ENCODE results near the gene TMCC3.
"Not testable (repeated sequence)": the region's sequence is repeated elsewhere in the genome, so short reads cannot be mapped to it uniquely, and the experiment has no call there.

TMCC3 gene

DNA sequence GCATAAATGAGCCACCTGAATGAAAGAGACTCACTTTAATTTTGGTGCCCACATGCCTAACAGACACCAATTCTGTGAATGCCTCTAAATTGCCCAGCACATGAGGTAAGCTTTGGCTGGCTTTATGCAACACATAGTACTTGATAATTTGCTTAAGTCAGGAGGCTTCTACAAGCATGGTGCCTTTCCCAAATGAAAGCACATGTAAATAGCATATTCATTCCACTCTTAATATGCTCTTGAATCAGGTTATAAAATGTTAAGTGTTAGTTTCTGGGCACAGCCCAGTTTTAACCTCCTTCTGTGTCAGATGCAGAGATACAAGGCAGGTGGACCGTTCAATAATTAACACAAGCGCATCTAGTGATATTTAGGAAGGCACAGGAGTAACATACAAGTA is 15.6 kb downstream of the TMCC3 start:
- no peak for DNase-seq (ENCODE audit: low spot score)

DNA sequence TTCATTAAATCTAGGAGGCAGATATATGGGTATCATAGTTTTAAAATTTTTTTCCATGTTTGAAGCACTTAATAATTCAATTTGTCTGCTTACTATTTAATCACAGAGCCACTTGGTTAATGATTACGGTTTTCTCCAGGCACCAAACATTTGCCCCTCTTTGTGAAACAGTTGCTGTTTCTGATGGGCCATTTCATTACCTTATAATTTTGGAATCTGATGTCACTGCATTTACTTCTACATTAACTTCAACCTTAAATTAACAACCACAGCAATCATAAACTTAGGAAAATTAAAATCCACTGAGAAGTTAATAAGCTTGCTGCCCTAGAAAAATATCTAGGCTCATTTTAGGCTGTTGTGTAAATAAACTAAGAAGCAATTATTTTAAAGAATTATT is 17.0 kb downstream of the TMCC3 start:
- DNase-seq (ENCODE audit: low spot score) = no peak

DNA sequence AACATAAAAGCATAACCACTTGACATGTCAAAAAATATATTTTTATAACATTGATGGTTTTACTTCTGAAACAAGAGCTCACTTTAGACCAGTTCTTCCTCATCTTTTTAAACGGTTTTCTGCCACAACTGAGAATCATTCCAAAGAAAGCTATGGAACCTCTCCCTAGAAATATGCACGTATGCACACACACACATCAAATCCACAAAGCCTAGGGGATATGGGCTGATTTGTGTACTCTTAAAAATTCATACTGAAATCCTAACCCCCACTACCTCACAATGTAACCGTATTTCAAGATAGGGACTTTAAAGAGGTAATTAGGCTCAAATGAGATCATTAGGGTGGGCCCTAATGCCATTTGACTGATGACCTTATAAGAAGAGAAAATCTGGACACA is 19.3 kb downstream of the TMCC3 start:
- no peak for DNase-seq (ENCODE audit: low spot score)

DNA sequence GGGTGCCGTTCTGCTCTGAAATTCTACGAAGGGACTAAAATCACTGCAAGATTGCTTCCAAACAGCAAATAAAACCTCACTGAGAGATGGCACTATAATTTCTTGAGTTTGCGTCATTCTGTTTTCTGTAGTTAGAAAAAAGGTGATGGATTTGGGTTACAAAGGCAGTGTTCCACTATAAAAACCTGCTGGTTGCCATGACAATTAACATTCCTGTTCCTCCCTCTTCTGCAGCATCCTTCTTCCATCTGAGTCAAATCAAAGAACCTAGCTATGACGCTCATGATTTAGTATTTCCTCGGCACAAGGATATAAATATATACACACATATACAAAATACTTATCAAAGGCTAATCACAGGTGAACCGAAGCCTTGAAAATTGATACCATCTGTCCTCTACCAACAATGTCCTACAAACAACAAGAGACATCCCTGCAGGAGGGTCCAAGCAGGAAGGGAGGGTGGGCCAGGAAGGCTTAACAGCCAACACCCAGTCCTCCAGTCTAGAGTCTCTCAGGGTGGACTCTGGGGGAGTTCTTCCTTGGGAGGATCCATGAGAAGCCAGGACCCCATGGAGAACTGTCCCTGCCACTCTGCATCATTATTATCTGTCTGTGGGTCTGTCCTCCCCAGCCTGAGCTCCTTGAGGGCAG is 21.4 kb downstream of the TMCC3 start:
- no peak for DNase-seq (ENCODE audit: low spot score)

DNA sequence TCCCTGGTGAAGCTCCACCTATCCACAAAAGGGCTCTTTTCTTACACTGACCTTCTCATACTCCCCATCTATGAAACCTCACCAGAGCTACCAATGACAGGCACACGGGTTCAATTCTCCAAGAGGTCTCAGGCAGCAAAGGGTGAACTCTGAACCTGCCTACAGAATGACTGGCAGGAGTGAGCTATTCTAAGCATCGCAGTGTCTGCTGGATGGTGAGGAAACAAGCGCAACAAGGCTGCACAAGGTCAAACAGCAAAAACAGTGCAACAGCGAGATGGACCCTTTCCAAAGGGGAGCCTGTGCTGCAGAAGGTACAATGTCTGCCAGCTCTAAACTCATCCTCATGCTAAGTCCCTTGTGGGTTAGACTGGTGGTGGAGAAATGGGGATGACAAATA is 22.0 kb downstream of the TMCC3 start:
- DNase-seq (ENCODE audit: low spot score) = no peak

DNA sequence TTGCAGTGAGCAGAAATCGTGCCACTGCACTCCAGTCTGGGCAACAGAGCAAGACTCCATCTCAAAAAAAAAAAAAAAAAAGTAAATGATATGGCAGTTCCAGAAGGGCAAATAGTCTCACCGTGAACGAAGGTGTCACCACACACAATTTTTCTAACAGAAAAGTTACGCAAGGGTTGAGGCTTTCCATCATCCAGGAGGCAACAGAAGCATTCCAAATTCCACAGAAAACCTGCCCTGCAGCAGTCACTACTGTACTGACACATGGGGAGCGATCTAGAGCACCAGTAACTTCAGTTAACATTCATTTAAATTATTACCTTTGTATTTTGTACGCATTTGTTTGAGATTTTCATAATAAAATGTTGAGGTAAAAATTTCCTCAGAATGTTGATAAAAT is 24.8 kb downstream of the TMCC3 start:
- no peak for DNase-seq (ENCODE audit: low spot score)

DNA sequence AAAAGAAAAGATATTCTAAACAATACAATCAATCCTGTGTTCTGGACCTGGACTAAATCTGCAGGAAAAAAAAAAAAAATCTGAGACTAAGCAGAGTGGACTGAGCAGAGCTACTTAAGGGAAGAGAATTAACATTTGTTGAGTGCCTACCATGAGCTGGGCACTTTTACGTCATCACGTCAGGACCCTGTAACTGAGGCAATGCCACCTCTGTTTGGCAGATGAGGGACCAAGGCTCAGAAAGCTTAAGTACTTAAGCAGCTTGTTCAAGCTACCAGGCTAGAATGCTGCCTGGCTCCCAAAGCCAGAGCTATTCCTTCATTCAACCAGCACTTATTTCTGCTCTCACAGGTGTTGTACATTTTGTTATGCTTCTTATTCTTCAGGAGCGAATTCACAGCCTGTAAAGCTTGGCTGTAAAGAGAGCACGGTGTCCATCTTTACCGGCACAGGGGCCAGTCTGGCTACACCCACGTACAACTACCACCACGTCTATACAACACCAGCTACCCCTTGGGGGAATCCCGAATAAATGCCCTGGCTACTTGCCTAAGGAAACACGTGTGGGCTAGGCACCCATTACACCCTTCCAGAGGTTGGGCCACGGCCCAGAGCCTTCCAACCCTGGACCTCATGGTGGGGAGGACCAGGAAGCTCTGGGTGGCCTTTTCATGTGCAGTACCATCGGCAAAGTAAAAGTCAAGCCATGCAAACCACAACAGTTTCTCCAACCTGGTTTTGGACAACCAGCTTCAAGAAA is 27.0 kb downstream of the TMCC3 start:
- DNase-seq (ENCODE audit: low spot score) = no peak

DNA sequence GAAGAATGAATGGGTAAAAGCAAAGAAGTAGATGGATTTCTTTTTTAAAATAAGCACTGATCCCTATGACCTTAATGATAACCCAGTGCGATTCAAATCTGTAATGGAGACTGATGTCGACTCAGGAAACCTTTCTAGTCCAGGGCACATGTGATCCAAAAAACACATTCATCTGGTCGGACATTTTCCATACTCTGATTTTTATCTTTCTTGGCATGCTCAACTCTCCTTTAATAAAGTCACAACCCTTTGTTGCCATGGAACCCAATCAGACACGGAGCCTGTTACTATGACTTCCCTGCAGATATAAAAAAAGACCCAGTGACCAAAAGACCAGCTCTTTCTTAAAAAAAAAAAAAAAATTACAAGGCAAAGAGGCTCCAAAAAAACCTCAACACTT is 27.9 kb downstream of the TMCC3 start:
- DNase-seq (ENCODE audit: low spot score) = no peak

DNA sequence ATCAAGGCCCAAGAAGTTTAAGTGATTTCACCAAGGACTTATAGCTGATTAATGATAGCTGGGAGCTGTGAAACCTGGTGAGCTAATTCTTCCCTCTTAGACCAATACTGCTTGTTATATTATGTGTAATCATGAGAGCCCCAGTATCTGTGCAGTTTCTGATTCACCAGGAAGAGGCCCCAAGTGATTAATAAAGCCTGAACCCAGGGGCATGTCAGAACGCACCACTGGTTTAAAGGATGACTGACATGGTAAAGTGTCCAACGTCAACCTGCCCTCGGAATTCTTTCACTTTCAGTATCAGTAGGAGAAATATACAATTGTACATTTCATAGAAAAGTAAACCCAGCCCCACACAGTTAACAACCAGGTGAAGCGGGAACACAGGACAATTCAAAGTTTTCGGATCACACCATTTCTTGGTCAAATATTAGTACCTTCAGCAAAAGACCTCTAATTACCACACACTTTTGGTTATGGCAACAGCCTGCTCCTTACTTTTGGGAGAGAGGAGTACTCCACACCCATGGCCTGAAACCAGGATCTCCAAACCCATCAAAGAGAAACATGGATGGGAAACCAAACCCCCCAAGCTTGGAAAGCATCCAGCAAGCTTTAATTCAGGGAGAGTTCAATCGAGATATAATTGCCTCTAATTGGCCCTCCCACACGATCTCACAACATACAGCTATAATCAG is 28.5 kb downstream of the TMCC3 start:
- peak; percentile 19 for DNase-seq (ENCODE audit: low spot score)

DNA sequence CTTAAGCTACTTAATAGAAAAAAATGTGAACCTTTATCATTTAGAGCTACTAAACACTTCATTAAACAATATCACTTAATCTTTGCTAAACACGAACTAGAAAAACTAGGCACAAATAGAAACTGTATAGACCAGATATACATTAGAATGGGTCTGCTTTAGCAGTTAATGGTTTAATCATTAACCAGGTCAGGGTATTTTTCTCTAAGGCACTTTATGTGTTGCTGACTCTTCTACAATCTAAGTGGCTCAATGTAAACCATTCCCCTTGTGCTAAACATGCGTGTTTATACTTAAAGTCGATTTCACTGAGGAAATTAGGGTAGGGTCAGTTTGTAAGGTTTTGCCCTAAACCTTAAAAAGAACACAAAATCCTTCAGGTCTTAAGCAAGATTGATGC is 29.7 kb downstream of the TMCC3 start:
- DNase-seq (ENCODE audit: low spot score) = no peak

DNA sequence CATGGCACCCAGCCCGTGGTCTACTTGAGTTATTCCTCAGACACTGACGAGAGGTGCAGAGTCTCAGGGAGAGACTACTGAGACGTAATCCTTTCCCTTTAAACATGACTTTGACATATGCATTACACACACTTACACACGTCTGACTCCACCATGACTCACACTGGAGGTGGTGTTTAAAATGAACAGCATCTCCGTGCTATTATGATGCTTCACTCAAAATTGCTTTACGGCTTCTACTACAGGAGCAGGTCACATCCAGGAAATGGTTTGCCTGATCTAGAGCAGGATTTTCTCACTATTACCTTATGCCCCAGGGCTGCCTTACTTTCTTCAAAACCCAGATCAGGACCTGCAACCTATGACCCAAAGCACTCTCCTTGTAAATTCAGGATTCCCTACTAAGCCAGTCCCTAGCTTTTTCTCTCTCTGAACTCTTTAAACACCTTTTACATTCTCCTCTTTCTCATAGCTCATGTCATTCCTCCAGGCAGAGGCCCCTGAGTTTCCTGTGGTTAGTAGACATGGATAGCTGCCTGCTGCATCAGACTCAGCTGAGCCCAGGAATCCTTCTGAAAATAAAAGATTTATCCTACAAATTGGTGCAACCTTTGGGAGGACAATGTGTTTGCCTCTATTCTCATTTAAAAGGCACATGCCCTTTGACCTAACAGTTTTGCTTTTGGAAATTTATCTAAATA is 31.2 kb downstream of the TMCC3 start:
- DNase-seq (ENCODE audit: low spot score) = no peak

DNA sequence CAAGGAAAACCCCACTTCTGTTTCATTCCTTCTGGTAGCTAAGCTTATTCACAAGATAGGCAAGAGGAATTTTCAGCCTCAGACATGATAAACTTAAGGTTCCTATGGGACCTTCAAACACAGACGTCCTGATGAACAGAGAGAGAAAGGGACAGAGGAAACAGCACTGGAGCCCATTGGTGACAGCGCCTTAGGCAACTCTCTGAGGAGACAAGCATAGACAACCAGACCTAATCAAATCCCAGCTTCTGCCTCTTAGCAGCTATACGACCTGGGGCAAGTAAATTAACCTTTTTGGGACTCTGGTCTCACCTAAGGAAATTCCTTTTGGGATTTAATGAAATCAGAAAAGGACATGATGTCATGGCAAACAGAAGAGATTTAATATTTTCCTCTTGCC is 33.3 kb downstream of the TMCC3 start:
- no peak for DNase-seq (ENCODE audit: low spot score)

DNA sequence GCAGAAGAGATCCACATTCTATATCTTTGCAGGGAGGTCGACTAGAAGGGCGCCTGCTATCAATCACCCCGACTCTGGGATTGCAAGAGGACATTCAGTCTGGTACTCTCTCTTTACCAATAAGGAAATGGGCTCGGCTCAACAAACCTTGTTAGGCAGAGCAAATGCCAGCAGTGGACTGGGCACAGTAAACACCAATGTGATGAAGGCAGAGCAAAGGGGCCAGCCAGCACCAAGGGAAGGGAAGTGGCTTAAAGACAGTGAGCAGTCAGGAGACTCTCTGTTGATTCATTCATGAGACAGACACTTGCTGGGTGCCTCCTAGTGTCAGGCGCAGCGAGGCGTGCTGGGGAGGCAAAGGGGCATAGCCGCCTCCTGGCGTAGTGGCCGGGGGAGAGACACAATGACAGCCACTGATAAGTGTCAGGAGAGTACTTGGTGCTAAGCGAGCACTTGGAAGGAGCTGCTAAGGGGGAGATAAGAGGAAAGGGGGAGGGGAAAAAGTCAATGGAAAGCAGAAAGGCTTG is 34.1 kb downstream of the TMCC3 start:
- DNase-seq (ENCODE audit: low spot score) = no peak

DNA sequence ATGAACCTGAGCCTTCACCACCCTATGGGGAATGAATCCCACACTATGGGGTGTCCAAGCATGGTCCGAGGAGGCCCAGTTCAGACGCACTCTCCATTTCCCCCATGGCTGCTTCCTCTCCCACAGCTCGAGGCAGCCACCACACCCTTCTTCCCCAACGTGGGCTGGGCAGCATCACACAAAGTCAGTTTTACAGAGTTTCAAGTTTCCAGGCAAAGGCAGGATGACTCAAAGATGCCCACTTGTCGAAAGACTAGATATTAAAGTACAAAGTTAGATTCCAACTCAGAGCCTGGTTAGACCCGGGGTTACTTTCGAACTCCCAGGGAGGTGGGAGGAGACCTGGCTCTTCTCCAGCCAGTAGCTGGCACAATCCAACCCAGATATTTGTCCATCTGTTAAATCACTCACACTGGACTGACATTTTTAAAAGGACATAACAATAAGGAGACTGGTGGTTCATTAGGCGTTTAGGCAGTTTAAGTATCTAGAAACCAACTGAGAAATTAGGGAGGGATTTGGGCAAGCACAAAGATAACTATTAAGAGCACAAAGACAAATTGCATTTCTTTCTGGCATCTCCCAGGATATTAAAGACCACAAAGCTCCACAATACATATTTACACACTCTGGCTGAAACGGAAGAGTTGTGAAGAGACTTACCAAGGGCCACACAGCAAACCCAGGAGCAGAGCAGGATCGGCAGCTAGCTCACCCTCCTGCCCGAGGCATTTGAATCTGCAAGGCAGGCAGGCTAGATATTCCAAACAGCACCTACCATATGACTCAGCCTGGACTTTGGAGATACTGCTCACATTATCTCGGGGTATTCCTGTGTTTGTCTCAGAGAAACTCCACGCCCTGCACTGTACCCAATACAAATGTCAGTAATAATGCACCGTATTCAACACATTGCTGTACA is 34.8 kb downstream of the TMCC3 start:
- no peak for DNase-seq (ENCODE audit: low spot score)

DNA sequence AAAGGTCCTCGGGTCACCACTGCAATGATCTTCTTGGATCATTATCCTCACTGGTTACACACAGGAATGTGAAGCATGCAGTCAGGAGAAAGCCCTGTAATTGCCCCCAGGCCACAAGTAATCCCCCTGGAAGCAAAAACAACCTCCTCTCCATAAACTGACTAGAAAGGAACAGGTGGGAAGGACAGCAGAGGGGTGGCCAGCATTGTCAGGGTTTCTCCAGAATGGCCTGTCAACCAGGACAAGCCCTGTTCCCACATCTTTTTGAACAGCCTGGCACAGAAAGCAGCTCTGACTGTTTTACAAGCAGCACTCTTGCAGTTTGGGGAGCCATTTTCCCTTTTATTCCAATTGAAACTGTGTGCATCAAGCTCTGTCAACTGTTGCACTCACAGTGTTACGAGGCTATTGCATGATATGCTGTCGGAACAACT is 36.1 kb downstream of the TMCC3 start:
- DNase-seq (ENCODE audit: low spot score) = no peak

DNA sequence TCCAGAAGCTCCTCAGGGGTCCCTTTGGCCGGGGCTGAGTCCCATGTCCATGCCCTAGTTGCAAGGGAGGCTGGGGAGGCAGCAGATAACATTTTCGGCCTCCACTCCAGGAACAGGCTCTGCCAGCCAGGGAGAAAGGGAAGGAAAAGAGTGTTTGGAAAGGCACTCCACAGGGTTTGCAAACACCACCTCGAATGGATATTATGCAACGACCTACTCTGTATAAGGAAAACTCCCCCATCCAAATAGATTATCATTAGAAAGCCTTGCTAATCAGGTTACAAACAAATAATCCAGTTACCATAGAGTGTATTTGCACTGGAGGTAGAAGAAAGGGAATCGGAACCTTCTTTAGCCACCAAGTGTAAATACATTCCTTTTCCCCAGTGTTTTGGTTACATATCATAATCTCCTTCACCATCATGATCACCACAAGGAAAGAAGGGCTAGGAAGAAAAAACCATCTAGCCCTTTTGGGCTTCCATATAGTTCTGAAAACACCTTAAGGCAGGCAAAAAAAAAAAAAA is 40.4 kb downstream of the TMCC3 start:
- DNase-seq (ENCODE audit: low spot score) = no peak

DNA sequence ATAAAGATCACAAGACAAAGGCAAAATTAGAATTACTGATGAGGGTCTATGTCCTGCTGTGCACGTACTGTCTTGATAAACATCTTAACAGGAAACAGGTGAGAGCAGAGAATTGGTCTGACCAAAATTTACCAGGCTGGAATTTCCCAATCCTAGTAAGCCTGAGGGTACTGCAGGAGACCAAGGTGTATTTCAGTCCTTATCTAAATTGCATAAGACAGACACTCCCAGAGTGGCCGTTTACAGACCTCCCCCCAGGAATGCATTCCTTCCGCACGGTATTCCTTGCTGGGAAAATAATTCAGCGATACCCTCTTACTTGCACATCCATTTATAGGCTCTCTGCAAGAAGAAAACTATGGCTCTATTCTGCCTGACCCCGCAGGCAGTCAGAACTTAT is 43.5 kb downstream of the TMCC3 start:
- not testable (repeated sequence) for DNase-seq (ENCODE audit: low spot score)

DNA sequence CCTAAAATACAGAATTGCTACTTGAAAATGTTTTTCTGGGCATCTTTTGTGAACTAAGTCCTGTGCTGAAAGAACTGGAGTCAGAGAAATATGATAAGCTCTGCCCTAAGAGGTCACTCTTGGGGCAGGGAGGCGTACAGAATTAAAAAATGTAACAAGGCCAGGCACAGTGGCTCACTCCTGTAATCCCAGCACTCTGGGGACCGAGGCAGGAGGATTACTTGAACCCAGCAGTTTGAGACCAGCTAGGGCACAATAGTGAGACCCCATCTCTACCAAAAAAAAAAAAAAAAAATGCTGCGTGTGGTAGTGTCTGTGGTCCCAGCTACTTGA is 46.0 kb downstream of the TMCC3 start:
- no peak for DNase-seq (ENCODE audit: low spot score)

DNA sequence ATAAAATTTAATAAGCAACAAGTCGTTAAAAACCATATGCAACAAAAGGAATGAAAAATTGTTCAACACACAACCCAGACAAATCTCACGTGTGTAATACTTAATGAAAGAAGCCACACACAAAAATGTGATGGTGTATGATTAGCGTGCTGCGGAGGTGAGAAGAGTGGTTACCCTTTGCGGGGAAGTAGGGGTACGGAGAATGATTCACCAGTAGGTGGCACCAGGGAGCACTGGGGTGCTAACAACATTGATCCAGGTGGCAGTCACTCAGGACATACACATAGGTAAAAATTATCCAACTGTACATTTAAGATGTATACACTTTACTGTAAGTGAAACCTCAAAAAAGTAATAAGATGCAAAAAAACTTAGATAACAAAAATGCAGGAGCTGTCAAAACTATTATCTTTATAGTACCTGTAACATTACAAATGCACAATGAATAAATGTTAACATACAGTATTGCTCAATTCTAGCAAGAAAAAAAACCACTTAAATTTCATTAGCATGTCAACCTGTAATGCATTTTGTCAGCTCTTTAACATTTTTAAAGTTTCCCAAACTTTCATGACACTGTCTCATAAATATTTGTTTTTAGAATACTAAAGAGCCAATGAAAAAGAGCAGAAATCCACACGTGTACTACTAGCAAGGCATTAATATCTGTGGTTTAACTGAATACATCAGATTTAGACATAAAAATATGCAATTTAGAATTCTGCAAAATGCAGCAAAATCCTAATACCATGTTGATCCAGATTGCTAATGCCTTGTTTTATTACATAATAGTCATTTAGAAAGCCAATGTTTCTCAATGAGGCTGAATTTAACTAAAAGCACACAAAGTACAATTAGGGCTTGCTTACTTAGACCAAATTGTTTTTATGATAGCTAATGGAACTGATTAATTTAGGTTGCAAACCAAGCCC is 46.7 kb downstream of the TMCC3 start:
- peak; percentile 36 for DNase-seq (ENCODE audit: low spot score)

DNA sequence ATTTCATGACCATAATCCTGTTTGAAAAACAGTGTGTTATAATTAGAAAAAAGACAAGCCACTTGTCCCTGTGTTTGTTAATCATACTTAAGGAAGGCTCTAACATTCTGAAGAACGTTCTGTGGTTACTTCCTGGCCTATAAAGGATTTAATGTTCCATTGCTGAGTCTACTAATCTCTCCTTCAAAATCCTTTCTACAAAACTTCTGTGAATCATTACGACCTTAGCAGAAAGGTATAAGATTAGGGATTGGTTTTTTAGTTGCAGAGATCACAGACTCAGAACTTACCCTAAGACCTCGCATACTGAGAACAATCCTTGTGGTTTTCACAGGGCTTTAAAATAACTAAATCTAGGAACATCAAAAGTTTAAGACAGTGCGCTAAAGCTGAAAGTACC is 48.3 kb downstream of the TMCC3 start:
- DNase-seq (ENCODE audit: low spot score) = no peak

Data from CD4-positive, alpha-beta T cell treated with Interleukin-6 at 100 ng/mL for 8 hours (primary cell).